NCI-H510A treated with DMSO at 0.1 percent for 48 hours (cell line): Measurements from ENCODE around the gene DSE.

Source experiments
- DNase-seq: peaks from one replicate; lab custom pipeline; 2025; lab: John Stamatoyannopoulos, UW

DSE gene

GRCh38 chr6:116476002-116476678 lies 105.4 kb downstream of the DSE start:
- no peak for DNase-seq

GRCh38 chr6:116482780-116483179 lies 112.0 kb downstream of the DSE start:
- no peak for DNase-seq

- no peak for DNase-seq
Observed at GRCh38 chr6:116483616-116484015, 112.9 kb downstream of the DSE start.

GRCh38 chr6:116485559-116486184 lies 114.9 kb downstream of the DSE start:
- no peak for DNase-seq

- DNase-seq: no peak
Observed at GRCh38 chr6:116491610-116492330, 121.0 kb downstream of the DSE start.

GRCh38 chr6:116492331-116493067 lies 121.8 kb downstream of the DSE start:
- DNase-seq: no peak
